ENCODE measurements around the gene FGD5.

DNA sequence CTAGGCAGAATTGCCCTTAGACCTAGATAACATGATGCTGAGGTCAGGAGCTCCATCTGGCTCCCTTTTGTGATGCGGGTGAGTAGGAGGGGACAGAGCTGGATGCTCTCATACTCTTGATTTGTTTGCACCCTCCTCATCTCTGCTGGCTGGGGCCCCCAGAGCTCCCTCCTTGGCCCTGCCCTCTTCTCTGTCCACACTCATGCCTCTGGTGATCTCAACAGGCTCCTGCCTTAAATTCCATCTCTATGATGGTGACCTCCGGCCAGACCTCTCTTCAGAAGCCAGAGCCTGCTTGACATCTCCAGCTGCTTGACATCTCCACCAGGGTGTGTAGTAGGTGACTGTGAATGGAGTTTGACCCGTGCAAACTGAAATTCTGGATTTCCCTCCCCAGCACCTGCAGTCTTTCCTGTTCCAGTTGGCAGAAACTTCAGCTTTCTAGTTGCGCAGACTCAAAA, 4.3 kb upstream of the FGD5 start:
- TF ChIP-seq, protein P1, sequence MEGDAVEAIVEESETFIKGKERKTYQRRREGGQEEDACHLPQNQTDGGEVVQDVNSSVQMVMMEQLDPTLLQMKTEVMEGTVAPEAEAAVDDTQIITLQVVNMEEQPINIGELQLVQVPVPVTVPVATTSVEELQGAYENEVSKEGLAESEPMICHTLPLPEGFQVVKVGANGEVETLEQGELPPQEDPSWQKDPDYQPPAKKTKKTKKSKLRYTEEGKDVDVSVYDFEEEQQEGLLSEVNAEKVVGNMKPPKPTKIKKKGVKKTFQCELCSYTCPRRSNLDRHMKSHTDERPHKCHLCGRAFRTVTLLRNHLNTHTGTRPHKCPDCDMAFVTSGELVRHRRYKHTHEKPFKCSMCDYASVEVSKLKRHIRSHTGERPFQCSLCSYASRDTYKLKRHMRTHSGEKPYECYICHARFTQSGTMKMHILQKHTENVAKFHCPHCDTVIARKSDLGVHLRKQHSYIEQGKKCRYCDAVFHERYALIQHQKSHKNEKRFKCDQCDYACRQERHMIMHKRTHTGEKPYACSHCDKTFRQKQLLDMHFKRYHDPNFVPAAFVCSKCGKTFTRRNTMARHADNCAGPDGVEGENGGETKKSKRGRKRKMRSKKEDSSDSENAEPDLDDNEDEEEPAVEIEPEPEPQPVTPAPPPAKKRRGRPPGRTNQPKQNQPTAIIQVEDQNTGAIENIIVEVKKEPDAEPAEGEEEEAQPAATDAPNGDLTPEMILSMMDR (IDR thresholded peaks at IDR 0.05): no peak
- TF ChIP-seq POLR2A (IDR thresholded peaks at IDR 0.05): no peak
